Natural killer cell (primary cell): ENCODE results near the gene TFF3. TPM values are rescaled to one million over a fixed set of nuclear protein-coding genes. Genes with fewer than 3 reads are reported as not detected.

Experiments used
- ATAC-seq, 3 donors: fragments of 150-1000 bp in 2 of 3; fragments of 200-7000 bp in 1 of 3; cut with Tn5 transposase; 1 replicate in 1 of 3; 2 replicates in 2 of 3; pipeline ENCODE4 v1.10.0; 2021; ENCODE audit warnings: mild to moderate bottlenecking in 2 of 3, moderate library complexity in 2 of 3
- DNase-seq, 2 donors: peaks; one replicate each; pipeline versions ENCODE4 v3.0.0 to v3.0.0-alpha.2; 2013 to 2021; ENCODE audit warnings: mixed read lengths in 1 of 2
- H3K27ac ChIP-seq: one replicate; pipeline ENCODE4 v1.5.1; 2013; ENCODE audit warnings: mild to moderate bottlenecking, low read length
- H3K27me3 ChIP-seq: one replicate; pipeline ENCODE4 v1.6.1; 2013; ENCODE audit warnings: low read length; ENCODE audit not compliant: control insufficient read depth, insufficient read depth
- H3K36me3 ChIP-seq: one replicate; pipeline ENCODE4 v1.6.1; 2013; ENCODE audit warnings: low read length; ENCODE audit not compliant: control insufficient read depth, insufficient read depth
- H3K4me1 ChIP-seq: one replicate; pipeline ENCODE4 v1.6.1; 2013; ENCODE audit warnings: low read length; ENCODE audit not compliant: control insufficient read depth, insufficient read depth
- H3K4me3 ChIP-seq: one replicate; pipeline ENCODE4 v1.5.1; 2013; ENCODE audit warnings: low read length
- H3K9me3 ChIP-seq: one replicate; pipeline ENCODE4 v1.6.1; 2013; ENCODE audit warnings: low read length; ENCODE audit not compliant: control insufficient read depth, insufficient read depth
- H3K27ac Mint-ChIP-seq, 2 donors: one replicate each; pipeline ENCODE4 v1.8.0; 2022; ENCODE audit warnings: mild to moderate bottlenecking in 2 of 2, mixed read lengths in 2 of 2, moderate library complexity in 1 of 2
- H3K27me3 Mint-ChIP-seq, 2 donors: one replicate each; pipeline ENCODE4 v1.8.0; 2022; ENCODE audit warnings: low read depth in 2 of 2, mixed read lengths in 2 of 2
- H3K36me3 Mint-ChIP-seq: one replicate; pipeline ENCODE4 v1.8.0; 2022; ENCODE audit warnings: mixed read lengths
- H3K4me1 Mint-ChIP-seq, 2 donors: one replicate each; pipeline ENCODE4 v1.8.0; 2022; ENCODE audit warnings: mixed read lengths in 2 of 2
- H3K4me3 Mint-ChIP-seq: one replicate; pipeline ENCODE4 v1.8.0; 2022; ENCODE audit warnings: mild to moderate bottlenecking, moderate library complexity, mixed read lengths
- H3K9me3 Mint-ChIP-seq, 2 donors: one replicate each; pipeline ENCODE4 v1.8.0; 2022; ENCODE audit warnings: mixed read lengths in 2 of 2
- WGBS: methylation state at CpG from one replicate; pipeline ENCODE4 v1.1.7; 2013; ENCODE audit warnings: missing lambda C conversion rate; ENCODE audit not compliant: insufficient coverage; 5-methylcytosine and 5-hydroxymethylcytosine counted together
- intact Hi-C: fragments of 100-400 bp; cut with micrococcal nuclease; formaldehyde crosslinking; loops from one replicate; pipeline ENCODE4 v1.14.2; 2022
- total RNA-seq, 4 donors: library from RNA; stranded (reverse); fragments of 120-200 nt in 1 of 4; gene quantifications; one replicate each; pipeline versions ENCODE4 v1.2.3 to v1.2.4, GENCODE V29; 2013 to 2022
- TF ChIP-seq, protein P1 (sequence below): fragments of 200-600 bp; IDR thresholded peaks from one replicate; pipeline ENCODE4 v1.8.0; 2022; ENCODE audit warnings: antibody characterized with exemption

Gene TFF3
- total RNA-seq, 3 donors from 2014 or later (not counting 1 experiment from before 2014, with no cell fraction given), result not detected

DNA sequence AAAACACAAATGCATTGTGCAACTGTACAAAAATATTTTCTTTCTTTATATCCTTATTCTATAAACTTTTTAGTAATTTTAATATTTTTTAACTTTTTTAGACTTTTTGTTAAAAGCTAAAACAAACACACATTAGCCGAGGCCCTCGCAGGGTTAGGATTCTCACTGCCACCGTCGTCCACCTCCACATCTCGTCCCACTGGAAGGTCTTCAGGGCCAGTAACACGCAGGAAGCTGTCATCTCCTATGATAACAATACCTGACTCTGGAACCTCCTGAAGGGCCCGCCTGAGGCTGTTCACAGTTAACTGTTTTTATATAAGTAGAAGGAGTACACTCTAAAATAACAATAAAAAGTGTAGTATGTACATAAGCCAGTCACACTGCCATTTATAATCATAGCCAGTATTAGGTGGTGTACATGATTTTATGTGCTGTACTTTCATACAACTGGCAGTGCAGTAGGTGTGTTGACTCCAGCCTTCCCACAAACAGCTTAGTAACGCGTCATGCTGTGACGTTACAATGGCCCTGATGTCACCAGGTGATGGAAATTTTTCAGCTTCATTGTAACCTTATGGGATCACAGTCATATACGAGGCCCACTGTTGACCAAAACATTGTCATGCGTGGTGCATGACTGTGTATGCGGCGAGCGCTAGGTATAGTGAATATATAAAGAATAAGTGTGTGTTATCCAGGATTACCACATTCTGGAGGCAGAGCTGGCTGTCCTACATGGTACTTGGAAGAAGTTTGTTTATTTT is 26.8 kb upstream of the TFF3 start:
- Mint-ChIP-seq H3K4me3 (no peak overlapping the region), H3K27ac (no peak overlapping the region), H3K27me3 (peaks cover 9 to 25% of the 10 kb centered on the region in 2 donors), H3K4me1 (peaks cover 6 to 8% of the 10 kb centered on the region in 2 donors), H3K9me3 (no peaks in the 10 kb centered on the region), H3K36me3 (no peaks in the 10 kb centered on the region)
- Histone ChIP-seq H3K4me1 (peaks cover 8% of the 10 kb centered on the region), H3K36me3 (no peaks in the 10 kb centered on the region), H3K27me3 (peaks cover 5% of the 10 kb centered on the region), H3K4me3 (no peak overlapping the region), H3K27ac (no peak overlapping the region), H3K9me3 (no peaks in the 10 kb centered on the region)
- WGBS, result 93% methylated on average over 14 of the region's 15 CpGs
- TF ChIP-seq, protein P1, sequence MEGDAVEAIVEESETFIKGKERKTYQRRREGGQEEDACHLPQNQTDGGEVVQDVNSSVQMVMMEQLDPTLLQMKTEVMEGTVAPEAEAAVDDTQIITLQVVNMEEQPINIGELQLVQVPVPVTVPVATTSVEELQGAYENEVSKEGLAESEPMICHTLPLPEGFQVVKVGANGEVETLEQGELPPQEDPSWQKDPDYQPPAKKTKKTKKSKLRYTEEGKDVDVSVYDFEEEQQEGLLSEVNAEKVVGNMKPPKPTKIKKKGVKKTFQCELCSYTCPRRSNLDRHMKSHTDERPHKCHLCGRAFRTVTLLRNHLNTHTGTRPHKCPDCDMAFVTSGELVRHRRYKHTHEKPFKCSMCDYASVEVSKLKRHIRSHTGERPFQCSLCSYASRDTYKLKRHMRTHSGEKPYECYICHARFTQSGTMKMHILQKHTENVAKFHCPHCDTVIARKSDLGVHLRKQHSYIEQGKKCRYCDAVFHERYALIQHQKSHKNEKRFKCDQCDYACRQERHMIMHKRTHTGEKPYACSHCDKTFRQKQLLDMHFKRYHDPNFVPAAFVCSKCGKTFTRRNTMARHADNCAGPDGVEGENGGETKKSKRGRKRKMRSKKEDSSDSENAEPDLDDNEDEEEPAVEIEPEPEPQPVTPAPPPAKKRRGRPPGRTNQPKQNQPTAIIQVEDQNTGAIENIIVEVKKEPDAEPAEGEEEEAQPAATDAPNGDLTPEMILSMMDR, result no peak
- intact Hi-C loops, result no loop called here
- DNase-seq (no peak), ATAC-seq (no peak)

DNA sequence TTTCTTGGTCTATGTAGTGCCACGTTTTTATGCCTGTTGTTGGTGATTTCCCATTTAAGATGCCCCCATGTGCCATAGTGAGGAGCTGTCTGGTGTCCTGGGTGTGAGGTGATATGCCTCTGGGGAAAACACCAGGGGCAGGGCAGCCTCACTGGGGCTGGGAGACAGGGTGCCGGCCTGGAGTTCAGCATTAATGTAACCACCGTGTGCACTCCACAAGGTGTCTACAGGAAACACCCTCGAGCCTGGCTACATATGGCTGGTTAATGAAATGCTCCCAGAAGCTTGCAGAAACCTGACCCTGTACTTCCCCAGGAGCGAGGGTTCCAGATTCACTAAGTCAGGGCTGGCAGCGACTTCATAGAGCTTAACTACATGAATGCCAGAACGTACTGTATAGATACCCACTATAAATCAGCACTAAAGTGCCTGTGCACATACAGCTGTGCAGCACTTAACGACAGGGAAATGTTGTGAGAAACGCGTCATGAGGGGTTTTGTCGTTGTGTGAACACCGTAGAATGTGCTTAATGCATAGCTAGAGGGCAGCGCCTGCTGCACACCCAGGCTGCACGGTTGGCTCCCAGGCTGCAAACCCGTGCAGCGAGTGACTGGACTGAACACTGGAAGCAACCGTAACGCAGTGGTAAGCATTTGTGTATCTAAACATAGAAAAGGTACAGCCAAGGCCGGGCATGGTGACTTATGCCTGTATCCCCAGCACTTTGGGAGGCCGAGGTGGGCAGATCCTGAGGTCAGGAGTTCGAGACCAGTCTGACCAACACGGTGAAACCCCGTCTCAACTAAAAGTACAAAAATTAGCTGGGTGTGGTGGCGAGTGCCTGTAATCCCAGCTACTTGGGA is 25.2 kb upstream of the TFF3 start:
- no peak for ATAC-seq
- H3K36me3 ChIP-seq, result no peaks in the 10 kb centered on the region
- H3K27me3 ChIP-seq, result peaks cover 6% of the 10 kb centered on the region
- H3K27ac Mint-ChIP-seq, result no peak overlapping the region
- H3K4me1 ChIP-seq, result peaks cover 8% of the 10 kb centered on the region
- H3K27me3 Mint-ChIP-seq, result peaks cover 13 to 40% of the 10 kb centered on the region in 2 donors
- intact Hi-C loops, result no loop called here
- H3K4me1 Mint-ChIP-seq, result peaks cover 6 to 8% of the 10 kb centered on the region in 2 donors
- WGBS, result 90% methylated on average over 24 of the region's 24 CpGs
- no peaks in the 10 kb centered on the region for H3K9me3 Mint-ChIP-seq
- H3K4me3 ChIP-seq, result no peak overlapping the region
- no peak overlapping the region for H3K4me3 Mint-ChIP-seq
- no peaks in the 10 kb centered on the region for H3K36me3 Mint-ChIP-seq
- no peaks in the 10 kb centered on the region for H3K9me3 ChIP-seq
- no peak overlapping the region for H3K27ac ChIP-seq
- no peak for DNase-seq
- TF ChIP-seq, protein P1, result no peak

DNA sequence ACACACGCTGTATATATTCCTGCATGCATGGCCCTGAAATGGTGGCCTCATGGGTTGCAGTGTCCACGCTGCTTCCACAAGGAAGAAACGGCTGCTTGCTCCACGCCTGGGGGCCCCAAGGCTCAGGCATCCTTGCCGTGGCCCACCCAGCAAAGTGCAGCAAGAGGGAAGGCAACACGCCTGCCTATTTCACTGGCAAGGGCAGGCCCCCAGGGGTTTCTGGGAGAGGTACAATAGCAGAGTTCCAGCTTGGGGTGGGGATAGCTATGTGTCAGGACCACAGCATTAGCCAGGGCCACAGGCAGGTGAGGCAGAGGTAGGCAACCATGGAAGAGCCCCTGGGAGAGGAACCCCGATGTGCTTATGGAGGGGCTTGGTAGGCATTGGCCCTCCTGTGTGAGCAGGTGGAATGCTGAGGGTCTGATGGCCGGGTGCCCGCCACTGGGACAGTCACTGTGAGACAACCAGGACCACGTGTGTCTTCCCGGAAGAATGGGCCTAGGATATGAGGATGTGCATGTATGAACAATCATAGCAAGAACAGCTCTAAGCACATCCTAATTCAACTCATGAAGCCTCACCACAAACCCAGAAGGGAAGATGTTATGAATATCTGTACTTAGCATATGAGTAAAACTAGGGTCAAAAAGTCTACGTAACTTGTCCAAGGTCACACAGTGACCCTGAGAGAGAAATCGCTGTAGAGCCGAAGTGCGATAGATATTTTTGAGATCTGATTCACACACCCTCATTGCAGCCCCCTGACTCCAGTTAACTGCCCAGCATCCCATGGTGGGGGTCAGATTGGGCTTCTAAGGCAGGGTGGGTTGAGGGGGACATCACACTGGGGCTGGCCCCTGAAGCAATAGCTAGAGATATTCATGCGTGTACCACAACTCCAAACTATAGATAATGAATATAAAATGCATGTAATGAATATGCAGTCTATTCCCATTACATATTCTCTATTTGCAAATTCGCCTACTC is 23.8 kb upstream of the TFF3 start:
- H3K4me1 Mint-ChIP-seq, result peaks cover 6 to 8% of the 10 kb centered on the region in 2 donors
- no peaks in the 10 kb centered on the region for H3K9me3 Mint-ChIP-seq
- 89% methylated on average over 16 of the region's 17 CpGs for WGBS
- intact Hi-C loops, result loop anchor here (1.0 to 10.0 kb wide), 2 partner anchors 111 to 186 kb away; no protein-coding TSS in a partner anchor
- no peak overlapping the region for H3K27ac Mint-ChIP-seq
- DNase-seq (no peak), ATAC-seq (no peak)
- Histone ChIP-seq H3K4me3 (no peak overlapping the region), H3K36me3 (no peaks in the 10 kb centered on the region), H3K4me1 (peaks cover 8% of the 10 kb centered on the region), H3K9me3 (no peaks in the 10 kb centered on the region), H3K27ac (no peak overlapping the region), H3K27me3 (peaks cover 6% of the 10 kb centered on the region)
- TF ChIP-seq, protein P1, result no peak
- H3K36me3 Mint-ChIP-seq, result no peaks in the 10 kb centered on the region
- H3K27me3 Mint-ChIP-seq, result peaks cover 15 to 53% of the 10 kb centered on the region in 2 donors
- H3K4me3 Mint-ChIP-seq, result no peak overlapping the region
